Pulmonary artery endothelial cell (primary cell): ENCODE data around the gene TMEM39B. TPM values are rescaled to one million over a fixed set of nuclear protein-coding genes. Genes with fewer than 3 reads are reported as not detected.
"Not testable (repeated sequence)": the region's sequence is repeated elsewhere in the genome, so short reads cannot be mapped to it uniquely, and the experiment has no call there.

Source experiments
- DNase-seq: peaks from one replicate; pipeline ENCODE4 v3.0.0-alpha.2; 2011; ENCODE audit warnings: low read depth, low spot score
- total RNA-seq: library from RNA; depleted of rRNA; stranded (reverse); fragments of >200 nt; gene quantifications from 2 replicates; pipeline ENCODE4 v1.2.3, GENCODE V29; 2014

TMEM39B gene
- total RNA-seq, 1 donor from 2014 or later, result 12.1 TPM

- no peak for DNase-seq
Observed at GRCh38 chr1:32068957-32069588, 3.7 kb upstream of the TMEM39B start.

- peak; percentile 81 for DNase-seq
Observed at GRCh38 chr1:32071758-32072621, 749 bp upstream of the TMEM39B start.

GRCh38 chr1:32073299-32074229, 825 bp downstream of the TMEM39B start:
- no peak for DNase-seq

DNA sequence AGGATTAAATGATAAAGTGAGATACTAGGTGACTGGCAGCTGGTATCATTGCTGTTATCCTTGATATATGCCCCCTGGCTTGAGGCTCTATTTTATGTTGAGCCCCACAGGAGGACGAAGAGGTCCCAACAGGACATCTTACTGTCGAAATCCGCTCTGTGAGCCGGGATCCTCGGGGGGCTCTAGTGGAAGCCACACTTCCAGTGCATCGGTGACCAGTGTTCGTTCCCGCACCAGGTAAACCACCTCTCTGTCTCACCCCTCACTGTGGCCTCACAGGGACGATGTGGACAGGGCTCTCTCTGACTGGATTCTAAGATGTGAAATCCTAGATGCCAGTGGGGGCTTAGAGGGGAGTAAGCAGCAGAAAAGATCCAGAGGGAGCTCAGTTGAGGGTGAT, 2.1 kb downstream of the TMEM39B start:
- DNase-seq, result no peak

GRCh38 chr1:32077451-32077850, 4.7 kb downstream of the TMEM39B start:
- no peak for DNase-seq

GRCh38 chr1:32082022-32082421, 9.3 kb downstream of the TMEM39B start:
- DNase-seq, result no peak

DNA sequence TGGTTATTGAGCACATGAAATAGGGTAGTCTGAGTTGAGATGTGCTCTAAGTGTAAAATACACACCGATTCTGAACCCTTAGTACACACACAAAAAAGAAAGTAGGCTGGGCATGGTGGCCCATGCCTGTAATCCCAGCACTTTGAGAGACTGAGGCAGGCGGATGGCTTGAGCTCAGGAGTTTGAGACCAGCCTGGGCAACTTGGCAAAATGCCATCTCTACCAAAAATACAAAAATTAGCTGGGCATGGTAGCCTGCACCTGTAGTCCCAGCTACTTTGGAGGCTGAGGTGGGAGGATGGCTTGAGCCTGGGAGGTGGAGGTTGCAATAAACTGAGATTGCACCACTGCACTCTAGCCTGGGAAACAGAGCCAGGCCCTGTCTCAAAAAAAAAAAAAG, 13.6 kb downstream of the TMEM39B start:
- DNase-seq, result not testable (repeated sequence)

GRCh38 chr1:32091176-32091575, 18.4 kb downstream of the TMEM39B start:
- DNase-seq, result no peak

DNA sequence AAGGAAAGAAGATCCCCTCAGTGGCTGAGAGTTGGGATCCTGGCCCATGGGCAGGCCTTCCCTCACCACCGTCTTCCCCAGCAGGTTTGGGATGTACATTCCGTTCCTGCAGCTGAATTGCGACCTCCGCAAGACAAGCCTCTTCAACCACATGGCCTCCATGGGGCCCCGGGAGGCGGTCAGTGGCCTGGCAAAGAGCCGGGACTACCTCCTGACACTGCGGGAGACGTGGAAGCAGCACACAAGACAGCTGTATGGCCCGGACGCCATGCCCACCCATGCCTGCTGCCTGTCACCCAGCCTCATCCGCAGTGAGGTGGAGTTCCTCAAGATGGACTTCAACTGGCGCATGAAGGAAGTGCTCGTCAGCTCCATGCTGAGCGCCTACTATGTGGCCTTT, 18.9 kb downstream of the TMEM39B start:
- no peak for DNase-seq

- no peak for DNase-seq
Observed at GRCh38 chr1:32094746-32095521, 22.2 kb downstream of the TMEM39B start.

GRCh38 chr1:32099426-32099825, 26.7 kb downstream of the TMEM39B start:
- no peak for DNase-seq

- DNase-seq, result no peak
Observed at GRCh38 chr1:32100359-32100758, 27.6 kb downstream of the TMEM39B start.

- DNase-seq, result no peak
Observed at GRCh38 chr1:32100807-32101708, 28.3 kb downstream of the TMEM39B start.

DNA sequence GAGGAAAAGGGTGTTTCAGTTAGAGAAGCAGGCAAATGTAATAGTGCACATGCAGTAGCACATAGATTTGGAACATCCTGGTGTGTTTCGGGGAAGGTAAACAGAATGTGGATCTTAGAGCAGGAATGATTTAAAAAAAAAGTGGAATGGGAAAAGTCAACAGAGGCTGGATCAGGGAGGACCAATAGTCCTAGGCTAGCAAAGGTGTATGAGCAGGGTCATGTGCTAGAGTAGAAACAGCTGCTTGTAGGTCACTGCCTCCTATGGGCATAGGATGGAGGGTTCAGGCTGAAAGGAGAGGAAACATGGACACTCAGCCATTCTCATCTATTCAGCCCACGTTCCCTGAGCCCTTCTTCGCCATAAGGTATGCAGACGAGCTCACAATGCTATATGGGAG, 31.4 kb downstream of the TMEM39B start:
- no peak for DNase-seq

DNA sequence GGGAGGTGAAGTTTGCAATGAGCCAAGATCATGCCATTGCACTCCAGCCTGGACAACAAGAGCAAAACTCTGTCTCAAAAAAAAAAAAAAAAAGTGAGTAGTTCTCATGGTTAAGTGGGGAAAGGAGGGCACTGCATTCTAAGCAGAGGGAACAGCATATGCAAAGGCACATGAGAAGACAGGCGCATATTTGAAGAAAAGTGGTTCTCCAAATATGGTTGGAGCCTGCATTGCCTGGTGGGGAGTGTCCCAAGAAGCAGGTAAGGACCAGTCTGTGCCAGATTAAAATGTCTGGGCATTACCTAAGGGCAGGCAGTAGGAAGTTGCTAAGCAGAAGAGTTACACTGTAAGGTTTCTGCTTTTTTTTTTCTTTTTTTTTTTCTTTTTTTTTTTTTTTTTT, 32.6 kb downstream of the TMEM39B start:
- DNase-seq, result no peak

DNA sequence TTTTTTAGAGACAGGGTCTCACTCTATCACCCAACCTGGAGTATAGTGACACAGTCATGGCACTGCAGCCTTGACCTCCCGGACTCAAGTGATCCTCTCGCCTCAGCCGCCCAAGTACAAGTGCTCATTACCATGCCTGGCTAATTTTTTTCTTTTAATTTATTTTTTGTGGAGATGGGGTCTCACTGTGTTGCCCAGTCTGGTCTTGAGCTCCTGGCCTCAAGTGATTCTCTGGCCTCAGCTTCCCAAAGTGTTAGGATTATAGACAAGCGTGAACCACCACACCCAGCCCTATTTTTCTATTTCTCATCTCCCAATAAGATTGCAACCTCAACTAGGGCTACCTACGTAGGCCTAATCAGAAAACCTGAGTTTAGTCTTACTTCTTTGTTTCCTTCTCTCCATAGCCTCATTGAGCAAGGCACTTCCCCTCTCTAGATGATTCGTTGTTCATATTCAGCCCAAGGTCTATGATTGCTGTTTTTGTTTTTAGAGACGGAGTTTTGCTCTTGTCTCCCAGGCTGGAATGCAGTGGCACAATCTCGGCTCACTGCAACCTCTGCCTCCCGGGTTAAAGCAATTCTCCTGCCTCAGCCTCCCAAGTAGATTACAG, 34.0 kb downstream of the TMEM39B start:
- no peak for DNase-seq

DNA sequence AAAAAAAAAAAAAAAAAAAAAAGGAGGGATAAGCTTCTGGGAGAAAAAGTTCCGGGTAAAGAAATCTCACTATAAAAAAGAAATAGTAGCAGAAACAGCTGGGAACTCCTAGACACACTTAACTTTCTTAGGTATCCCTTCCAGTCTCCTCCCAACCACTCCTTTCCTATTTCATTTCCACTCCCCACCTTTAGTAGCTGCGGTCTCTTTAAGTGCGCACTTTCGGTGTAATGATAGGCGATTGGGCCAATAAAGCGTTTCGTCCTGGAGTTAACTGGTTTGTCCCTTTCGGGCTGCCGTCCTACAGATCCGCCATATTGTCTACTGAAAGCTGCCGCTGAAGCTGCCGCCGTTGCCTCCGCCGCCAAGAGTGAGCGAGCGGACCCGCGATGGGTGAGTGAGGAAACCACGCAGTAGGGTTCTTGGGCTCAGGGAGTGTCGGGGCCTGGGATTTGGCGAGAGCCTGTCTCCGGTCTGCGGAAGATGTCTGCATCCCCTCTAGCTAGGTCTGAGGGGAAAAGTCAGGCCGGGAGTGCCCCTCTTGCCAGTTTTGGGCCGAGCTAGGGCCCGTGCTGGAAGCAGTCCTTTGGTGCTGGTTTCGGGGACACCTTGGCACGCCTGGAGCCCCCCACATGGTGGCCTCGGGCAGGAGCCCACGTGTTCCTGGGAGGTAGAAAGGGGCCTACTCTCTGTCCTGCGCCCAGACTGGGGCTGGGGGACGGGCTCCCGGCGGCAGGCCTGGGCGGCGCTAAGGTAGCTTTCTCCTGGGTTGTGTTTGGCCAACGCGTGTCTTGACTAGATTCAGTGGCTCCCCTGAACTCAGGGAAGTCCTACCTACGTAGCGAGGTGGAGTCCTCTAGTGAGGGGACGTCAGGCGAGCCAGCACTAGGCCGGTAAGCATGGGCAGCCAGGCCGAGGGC, 35.3 kb downstream of the TMEM39B start, which contains the start of gene KPNA6:
TSS of gene KPNA6 (plus strand) at position 315 of the 920 bp plus-strand sequence. CDS start at position 390, 75 bp downstream.
- peak; percentile 93 for DNase-seq

DNA sequence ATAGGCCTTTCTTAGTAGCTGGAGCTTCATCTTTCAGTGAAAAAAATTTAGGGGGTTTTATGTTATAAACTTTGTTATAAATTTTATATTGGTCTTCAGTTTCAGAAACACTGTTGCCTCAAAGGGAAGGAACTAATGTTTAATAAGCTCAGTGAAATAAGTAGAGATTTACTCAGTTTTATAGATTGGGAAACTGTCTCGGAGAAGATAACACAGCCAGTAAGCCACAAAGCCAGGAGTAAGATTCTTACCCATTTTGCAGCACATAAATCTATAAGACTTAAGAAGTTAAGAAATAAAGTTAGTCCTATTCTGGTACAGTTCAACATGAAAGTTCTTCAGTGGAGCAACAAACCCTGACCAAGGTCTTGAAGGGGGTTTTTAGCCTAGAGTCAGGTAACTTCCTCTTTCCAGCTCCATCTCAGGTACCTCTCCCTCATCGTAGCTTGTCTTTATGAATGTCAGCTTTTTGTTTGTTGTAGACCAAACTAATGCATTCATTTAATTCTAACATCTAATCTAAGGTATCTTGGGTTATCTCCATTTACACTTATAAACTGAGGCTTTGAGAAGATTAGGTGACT, 38.4 kb downstream of the TMEM39B start:
- no peak for DNase-seq
